WTC11 (cell line): Measurements from ENCODE around the gene RHOF. TPM values are rescaled to one million over a fixed set of nuclear protein-coding genes. Genes with fewer than 3 reads are reported as not detected.

Source experiments
- ATAC-seq: fragments of 200-7000 bp; cut with Tn5 transposase; 2 replicates; pipeline ENCODE4 v1.10.0; 2021; ENCODE audit warnings: mild to moderate bottlenecking, moderate library complexity
- CTCF ChIA-PET: fragments of 300-600 bp; sonication (Branson Sonifier 250); formaldehyde crosslinking; loops from one replicate; lab custom pipeline; 2021; ENCODE audit warnings: antibody characterized with exemption; lab: Charles Lee
- POLR2A ChIA-PET: fragments of 350-600 bp; sonication (Branson Sonifier 250); formaldehyde crosslinking; loops from one replicate; lab custom pipeline; 2021; ENCODE audit warnings: antibody characterized with exemption; lab: Charles Lee
- DNase-seq: peaks from one replicate; pipeline ENCODE4 v3.0.0; 2021; ENCODE audit warnings: low spot score
- H3K27ac Mint-ChIP-seq: 2 replicates; pipeline ENCODE4 v1.8.0; 2021; ENCODE audit warnings: mixed read lengths
- H3K27me3 Mint-ChIP-seq: 2 replicates; pipeline ENCODE4 v1.8.0; 2021; ENCODE audit warnings: low read depth, mild to moderate bottlenecking, moderate library complexity, mixed read lengths
- H3K36me3 Mint-ChIP-seq: 2 replicates; pipeline ENCODE4 v1.8.0; 2021; ENCODE audit warnings: mixed read lengths
- H3K4me1 Mint-ChIP-seq: 2 replicates; pipeline ENCODE4 v1.8.0; 2022; ENCODE audit warnings: mixed read lengths
- H3K4me3 Mint-ChIP-seq: 2 replicates; pipeline ENCODE4 v1.8.0; 2021; ENCODE audit warnings: mild to moderate bottlenecking, moderate library complexity, mixed read lengths
- H3K9me3 Mint-ChIP-seq: 2 replicates; pipeline ENCODE4 v1.8.0; 2021; ENCODE audit warnings: mixed read lengths
- AFF4 ChIP-seq: sonication (generic); formaldehyde crosslinking; IDR thresholded peaks from 2 replicates; pipeline ENCODE4 v1.8.1; 2023; ENCODE audit warnings: mild to moderate bottlenecking, missing genetic modification reagents, borderline replicate concordance
- FOXP4 ChIP-seq: sonication (generic); formaldehyde crosslinking; IDR thresholded peaks from 2 replicates; pipeline ENCODE4 v1.8.0; 2022; ENCODE audit warnings: mild to moderate bottlenecking, missing genetic modification reagents
- GABPB1 ChIP-seq: sonication (generic); formaldehyde crosslinking; IDR thresholded peaks from 2 replicates; pipeline ENCODE4 v1.8.1; 2023; ENCODE audit warnings: mild to moderate bottlenecking, missing genetic modification reagents
- HMGXB4 ChIP-seq: sonication (generic); formaldehyde crosslinking; IDR thresholded peaks from 2 replicates; pipeline ENCODE4 v1.8.1; 2023; ENCODE audit warnings: mild to moderate bottlenecking, moderate library complexity, missing genetic modification reagents
- JUN ChIP-seq: sonication (generic); formaldehyde crosslinking; IDR thresholded peaks from 2 replicates; pipeline ENCODE4 v1.8.0; 2023; ENCODE audit warnings: mild to moderate bottlenecking, missing genetic modification reagents
- MAX ChIP-seq: sonication (generic); formaldehyde crosslinking; IDR thresholded peaks from 2 replicates; pipeline ENCODE4 v1.8.0; 2022; ENCODE audit warnings: mild to moderate bottlenecking, missing genetic modification reagents
- SP1 ChIP-seq: sonication (generic); formaldehyde crosslinking; conservative IDR thresholded peaks from 2 replicates; pipeline ENCODE4 v1.8.1; 2022; ENCODE audit warnings: missing genetic modification reagents
- USF1 ChIP-seq: sonication (generic); formaldehyde crosslinking; IDR thresholded peaks from 2 replicates; pipeline ENCODE4 v1.8.0; 2022; ENCODE audit warnings: mild to moderate bottlenecking, missing genetic modification reagents
- ZMAT4 ChIP-seq: fragments of 250-450 bp; sonication (Bioruptor Pico); IDR thresholded peaks from 2 replicates; pipeline ENCODE4 v1.9.0; 2021; ENCODE audit warnings: mild to moderate bottlenecking
- ZNF121 ChIP-seq: sonication (generic); formaldehyde crosslinking; IDR thresholded peaks from 2 replicates; pipeline ENCODE4 v1.8.0; 2023; ENCODE audit warnings: missing genetic modification reagents
- ZNF416 ChIP-seq: fragments of 250-450 bp; sonication (Bioruptor Pico); IDR thresholded peaks from 2 replicates; pipeline ENCODE4 v1.9.0; 2021; ENCODE audit warnings: mild to moderate bottlenecking, inconsistent platforms
- total RNA-seq: library from RNA; stranded (reverse); gene quantifications from 3 replicates; pipeline ENCODE4 v1.2.3, GENCODE V29; 2021

RHOF gene
- total RNA-seq, 1 experiment from 2014 or later: 45.3 TPM

- Mint-ChIP-seq H3K36me3 (peaks cover 15% of the 10 kb centered on the region), H3K4me3 (peak overlapping the region; percentile 67), H3K27ac (peak overlapping the region; percentile 91), H3K27me3 (no peaks in the 10 kb centered on the region; the same call in 1 of the 2 replicates), H3K4me1 (peaks cover 53% of the 10 kb centered on the region), H3K9me3 (no peaks in the 10 kb centered on the region)
- POLR2A ChIA-PET: interaction anchor here (1.1 to 11.7 kb wide), 3 partner anchors 12 to 91 kb away, joined by 3 to 161 read pairs (median 11); partner anchors contain the start of genes PSMD9 and TMEM120B
- peak; percentile 22 for ATAC-seq
- TF ChIP-seq ZNF416 (0 out of 2 replicates have a peak, but pooled peaks have one; percentile 3), FOXP4 (0 out of 2 replicates have a peak, but pooled peaks have one; percentile 32), ZMAT4 (CRISPR knock-in tag) (no peak), JUN (no peak), ZNF121 (peak; percentile 80; the same call in 1 of the 2 replicates), AFF4 (CRISPR knock-in tag) (peak; percentile 56; the same call in 1 of the 2 replicates), GABPB1 (peak; percentile 60), HMGXB4 (0 out of 2 replicates have a peak, but pooled peaks have one; percentile 44), USF1 (CRISPR knock-in tag) (0 out of 2 replicates have a peak, but pooled peaks have one; percentile 28), SP1 (CRISPR knock-in tag) (peak; percentile 79), MAX (CRISPR knock-in tag) (peak; percentile 68; the same call in 1 of the 2 replicates)
- peak; percentile 87 for DNase-seq
- CTCF ChIA-PET: interaction anchor here (0.7 to 12.5 kb wide), 5 partner anchors 10 to 97 kb away, joined by 3 to 532 read pairs (median 4); partner anchors contain the start of gene SETD1B
Observed at GRCh38 chr12:121796855-121797751, 3.6 kb upstream of the RHOF start.
